ENCODE results near the gene UBR7.

GRCh38 chr14:93263416-93263815 is 56.4 kb downstream of the UBR7 start:
- TF ChIP-seq SUZ12 (IDR thresholded peaks at IDR 0.05), result no peak
- TF ChIP-seq L3MBTL2 (conservative IDR thresholded peaks at IDR 0.05), result no peak
- no peak for TF ChIP-seq ZNF384 (IDR thresholded peaks at IDR 0.05)
- TF ChIP-seq ELF4 (IDR thresholded peaks at IDR 0.05), result no peak
- TF ChIP-seq SP1 (IDR thresholded peaks at IDR 0.05), result no peak
- no peak for TF ChIP-seq HDGF (IDR thresholded peaks at IDR 0.05; ENCODE audit: borderline replicate concordance)
- TF ChIP-seq NFRKB (IDR thresholded peaks at IDR 0.05), result no peak
- no peak for TF ChIP-seq TARDBP (IDR thresholded peaks at IDR 0.05)
- no peak for TF ChIP-seq FOXM1 (IDR thresholded peaks at IDR 0.05; ENCODE audit: borderline replicate concordance)
- TF ChIP-seq BHLHE40 (IDR thresholded peaks at IDR 0.05; ENCODE audit: borderline replicate concordance), result no peak
- TF ChIP-seq LEF1 (IDR thresholded peaks at IDR 0.05; ENCODE audit: borderline replicate concordance), result no peak

All from HEK293T (cell line).